Lung microvascular endothelial cell (primary cell): ENCODE results near the gene SLC29A4. TPM values are rescaled to one million over a fixed set of nuclear protein-coding genes. Genes with fewer than 3 reads are reported as not detected.
A peak's percentile ranks its signal among the peaks of the same experiment; 100 is the strongest.

Experiments used
- DNase-seq, 2 donors: peaks; one replicate each; pipeline versions ENCODE4 v3.0.0 to v3.0.0-alpha.2; 2010; ENCODE audit warnings: low read depth in 2 of 2
- total RNA-seq: library from RNA; depleted of rRNA; stranded (reverse); fragments of >200 nt; gene quantifications from 2 replicates; pipeline ENCODE4 v1.2.1, GENCODE V29; 2014

Gene SLC29A4
- total RNA-seq, 1 donor from 2014 or later, result 0.99 TPM

GRCh38 chr7:5352440-5353010, 69.8 kb downstream of the SLC29A4 start:
- DNase-seq, result no peak

- peak; percentile 19 to 43 for DNase-seq
Measured at GRCh38 chr7:5354460-5355232, 71.9 kb downstream of the SLC29A4 start.

Other genes with a start within 250 kb of the SLC29A4 start
- gene RBAK, start 237.1 kb upstream of the SLC29A4 start, total RNA-seq, result 4.1 and 6.0 TPM in 2 replicates
- gene WIPI2, start 92.7 kb upstream of the SLC29A4 start, total RNA-seq, result 54.0 and 63.7 TPM in 2 replicates
- gene TNRC18, start 140.9 kb downstream of the SLC29A4 start, total RNA-seq, result 19.8 and 21.6 TPM in 2 replicates
- 3.7 and 3.8 TPM in 2 replicates for gene FBXL18, start 230.9 kb downstream of the SLC29A4 start, total RNA-seq
- 1,606 and 1,886 TPM in 2 replicates for gene ACTB, start 247.7 kb downstream of the SLC29A4 start, total RNA-seq